NCI-H2196 treated with DMSO at 0.1 percent for 48 hours (cell line): ENCODE data around the gene AGMO.
A peak's percentile ranks its signal among the peaks of the same experiment; 100 is the strongest.
"Not testable (repeated sequence)": the region's sequence is repeated elsewhere in the genome, so short reads cannot be mapped to it uniquely, and the experiment has no call there.

Source experiments
- DNase-seq: peaks from one replicate; lab custom pipeline; 2025; ENCODE audit not compliant: unreplicated experiment; lab: John Stamatoyannopoulos, UW

The AGMO gene

DNA sequence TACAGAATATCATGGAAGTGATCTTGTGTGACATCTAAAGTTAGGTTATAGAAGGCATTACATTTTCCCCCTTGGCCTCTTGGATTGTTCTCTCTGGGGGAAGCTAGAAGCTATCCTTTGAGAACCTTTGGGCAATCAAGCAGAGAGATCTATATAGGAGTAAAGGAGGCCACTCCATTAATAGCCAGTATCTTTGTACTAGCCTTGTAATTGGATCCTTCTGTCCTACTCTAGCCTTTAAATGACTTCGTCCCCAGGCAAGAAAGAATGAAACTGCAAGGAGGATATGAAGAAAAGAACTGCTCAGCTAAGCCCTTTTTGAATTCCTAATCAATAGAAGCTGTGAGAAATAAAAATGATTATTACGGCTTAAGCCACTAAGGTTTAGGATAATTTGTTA lies 230.9 kb downstream of the AGMO start:
- DNase-seq = no peak

DNA sequence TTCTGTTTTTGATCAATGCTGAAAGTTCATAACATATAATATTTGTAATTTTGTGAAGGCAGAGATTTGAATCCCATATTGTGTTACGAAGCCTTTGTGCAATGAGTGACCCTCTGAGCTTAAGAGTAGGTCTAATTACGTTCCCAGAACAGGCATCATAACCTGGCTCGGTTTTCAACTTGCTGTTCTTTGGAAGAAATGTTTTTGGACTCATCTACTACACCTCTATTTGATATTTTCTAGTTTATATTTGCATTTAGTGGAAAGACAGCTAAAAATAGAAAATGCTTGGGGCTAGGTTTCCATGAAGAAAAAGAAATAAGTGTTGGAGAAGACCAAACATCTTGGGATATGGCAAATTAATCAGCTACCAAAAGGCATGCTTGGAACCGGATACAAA lies 234.8 kb downstream of the AGMO start:
- no peak for DNase-seq

DNA sequence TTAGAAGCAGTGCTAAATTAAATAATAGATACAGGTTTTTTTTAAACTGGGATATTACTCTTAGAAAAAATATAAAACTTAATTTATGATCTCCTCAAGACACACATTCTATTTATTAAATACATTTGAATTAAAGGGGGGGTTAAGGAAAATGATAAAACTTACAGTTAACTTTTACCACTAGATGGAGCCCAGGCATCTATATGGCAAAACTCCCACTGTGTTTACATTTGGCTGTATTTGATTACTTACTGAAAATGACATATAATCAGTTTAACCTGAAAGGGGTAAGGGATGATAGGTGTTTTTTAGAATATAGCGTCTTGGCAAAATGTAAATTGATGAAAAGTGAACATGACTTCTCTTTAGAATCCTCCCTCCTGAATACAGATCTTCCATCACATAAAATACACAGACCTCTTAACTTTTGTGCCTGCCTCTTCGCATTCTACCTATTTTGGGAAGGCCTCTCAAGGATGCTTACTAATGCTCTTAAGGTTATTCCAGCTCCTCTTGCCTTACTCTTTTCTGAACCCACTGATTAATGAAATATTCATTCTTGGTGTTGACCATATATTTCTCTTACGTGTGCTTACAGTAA lies 235.7 kb downstream of the AGMO start:
- peak; percentile 31 for DNase-seq

DNA sequence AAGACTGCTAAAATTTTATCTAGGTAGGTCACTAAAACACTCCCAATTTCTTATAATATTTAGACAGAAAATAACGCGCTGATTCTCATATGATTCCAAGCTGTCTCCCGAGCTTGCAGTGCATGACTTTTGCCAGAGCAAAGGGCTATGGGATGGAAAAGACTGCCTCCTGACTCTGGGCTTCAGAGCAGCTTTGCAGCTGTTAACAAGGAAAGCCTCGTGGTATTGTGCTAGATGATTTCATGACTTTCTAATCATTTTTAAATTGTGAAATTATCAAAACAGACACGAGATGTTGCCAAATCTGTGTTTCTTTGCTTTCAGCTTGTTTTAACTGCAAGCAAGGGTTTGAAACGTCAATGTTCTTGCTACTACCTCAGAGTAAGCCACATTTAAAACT lies 238.3 kb downstream of the AGMO start:
- DNase-seq = no peak

DNA sequence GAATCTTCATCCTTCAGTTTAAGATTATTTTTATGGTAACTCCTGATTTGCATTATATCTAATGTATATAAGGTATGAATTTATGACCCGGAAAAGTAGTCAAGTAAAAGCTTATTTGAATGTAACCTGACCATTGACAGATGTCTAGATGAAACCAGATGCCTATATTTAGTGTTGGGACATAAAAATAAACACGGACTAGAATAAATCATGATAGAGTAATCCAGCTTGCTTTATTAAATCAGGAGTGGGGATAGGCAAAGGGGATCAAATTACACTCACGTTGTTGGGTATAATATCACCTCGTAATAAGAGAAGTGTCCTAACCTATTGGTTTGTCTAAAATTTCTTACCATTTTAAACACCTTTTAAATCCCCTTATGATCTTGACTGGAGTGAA lies 244.6 kb downstream of the AGMO start:
- no peak for DNase-seq

DNA sequence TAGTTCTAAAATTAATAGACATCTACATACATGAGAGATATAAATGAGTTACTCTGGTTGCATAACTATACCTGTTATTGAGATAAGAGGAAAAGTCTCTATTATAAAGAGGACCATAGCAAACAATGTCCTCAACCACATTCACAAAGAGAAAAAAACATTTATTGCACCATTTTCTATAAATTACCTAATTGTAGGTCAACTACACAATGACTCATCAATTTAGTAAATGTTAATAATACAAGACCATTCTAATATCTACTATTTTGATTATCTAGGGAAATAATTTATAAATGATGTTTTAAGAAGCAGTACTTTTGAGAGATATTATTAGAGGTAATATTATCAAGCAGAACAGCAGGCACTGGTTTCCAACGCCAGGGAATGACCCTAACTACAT lies 246.1 kb downstream of the AGMO start:
- no peak for DNase-seq

DNA sequence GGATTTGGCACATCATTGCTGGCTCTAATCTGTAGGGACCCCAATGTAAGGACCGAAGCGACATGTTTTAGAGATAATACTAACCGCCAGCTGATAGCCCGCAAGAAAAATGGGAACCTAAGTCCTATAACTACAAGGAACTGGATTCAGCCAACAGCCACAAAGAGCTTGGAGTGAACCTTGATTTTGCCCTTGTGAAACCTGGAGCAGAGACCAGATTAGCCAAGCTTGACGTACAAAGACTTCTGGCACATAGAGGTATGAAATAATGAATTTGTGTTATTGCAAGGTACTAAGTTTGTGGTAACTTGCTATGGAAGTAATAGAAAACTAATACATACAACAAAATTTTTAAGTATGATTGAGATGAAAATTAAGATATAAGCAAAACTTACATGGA lies 246.9 kb downstream of the AGMO start:
- no peak for DNase-seq

DNA sequence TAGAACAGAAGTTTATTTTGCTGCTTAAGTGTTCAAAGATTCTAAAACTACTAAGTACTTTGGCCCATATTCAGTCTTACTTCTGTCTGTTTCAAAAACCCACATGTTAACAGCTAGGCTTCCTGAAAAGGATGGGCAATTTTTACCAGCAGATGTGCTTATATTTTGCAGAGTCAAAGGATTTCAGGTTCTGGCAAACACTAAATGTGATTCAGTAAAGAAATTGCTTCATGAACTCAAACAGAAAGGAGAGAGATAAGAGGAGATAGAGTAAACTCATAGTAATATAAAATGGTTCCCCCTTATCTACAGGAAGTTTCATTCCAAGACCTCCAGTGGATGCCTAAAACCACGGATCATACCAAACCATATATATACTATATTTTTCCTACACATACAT lies 248.5 kb downstream of the AGMO start:
- DNase-seq = no peak

DNA sequence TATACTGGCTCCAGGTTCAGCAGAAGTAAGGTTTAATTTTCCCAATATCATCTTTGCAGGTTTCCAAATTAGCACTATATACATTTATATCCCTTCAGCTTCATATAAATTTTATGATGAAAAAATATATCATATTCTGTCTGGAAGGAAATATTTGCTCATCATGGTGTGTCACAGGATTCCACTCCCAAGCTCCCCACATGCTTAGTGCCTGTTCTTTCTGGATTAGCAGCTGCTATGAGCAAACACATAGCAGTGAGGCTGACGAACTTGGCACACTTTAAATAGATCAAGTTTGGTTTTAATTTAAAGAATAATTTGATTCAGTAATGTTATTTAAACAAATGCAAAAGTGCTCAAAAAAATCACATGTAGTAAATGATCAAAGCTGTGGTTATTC lies 251.9 kb downstream of the AGMO start:
- DNase-seq = no peak

DNA sequence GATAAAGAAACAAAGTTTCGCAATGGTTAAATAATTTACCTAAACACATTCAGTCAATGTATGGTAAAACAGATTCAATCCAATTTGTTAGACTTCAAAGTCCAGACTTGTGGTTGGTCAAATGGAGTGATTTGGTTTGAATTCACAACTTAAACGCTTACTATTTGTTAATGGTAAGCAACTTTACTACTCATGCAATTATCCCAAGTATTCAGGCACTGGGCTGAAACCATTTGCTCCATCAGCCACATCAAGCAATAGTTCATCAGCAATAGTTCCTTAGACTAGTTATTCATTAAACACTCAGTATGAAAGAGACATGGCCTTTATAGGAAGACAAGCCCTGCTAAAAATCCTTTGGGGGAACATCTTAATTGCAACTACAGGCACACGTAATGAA lies 253.0 kb downstream of the AGMO start:
- DNase-seq = no peak

DNA sequence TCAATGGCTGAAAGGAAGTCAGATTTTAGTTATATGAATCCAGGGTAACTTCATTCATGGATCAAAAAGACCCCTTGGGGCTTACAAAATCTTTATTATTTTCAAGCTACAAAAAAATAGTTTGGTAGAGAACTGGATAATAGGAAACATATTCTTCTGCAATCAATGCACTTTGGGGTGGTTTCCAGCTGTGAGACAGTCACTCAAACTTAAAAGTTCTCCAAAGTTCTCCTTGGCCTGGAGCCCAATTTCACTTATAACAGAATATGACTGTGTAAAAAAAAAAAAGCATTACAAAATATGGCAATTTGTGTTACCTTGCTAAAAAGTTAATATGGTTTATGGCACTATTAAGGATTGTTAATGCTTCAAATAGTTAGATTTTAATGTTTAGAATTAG lies 255.5 kb downstream of the AGMO start:
- DNase-seq = no peak

DNA sequence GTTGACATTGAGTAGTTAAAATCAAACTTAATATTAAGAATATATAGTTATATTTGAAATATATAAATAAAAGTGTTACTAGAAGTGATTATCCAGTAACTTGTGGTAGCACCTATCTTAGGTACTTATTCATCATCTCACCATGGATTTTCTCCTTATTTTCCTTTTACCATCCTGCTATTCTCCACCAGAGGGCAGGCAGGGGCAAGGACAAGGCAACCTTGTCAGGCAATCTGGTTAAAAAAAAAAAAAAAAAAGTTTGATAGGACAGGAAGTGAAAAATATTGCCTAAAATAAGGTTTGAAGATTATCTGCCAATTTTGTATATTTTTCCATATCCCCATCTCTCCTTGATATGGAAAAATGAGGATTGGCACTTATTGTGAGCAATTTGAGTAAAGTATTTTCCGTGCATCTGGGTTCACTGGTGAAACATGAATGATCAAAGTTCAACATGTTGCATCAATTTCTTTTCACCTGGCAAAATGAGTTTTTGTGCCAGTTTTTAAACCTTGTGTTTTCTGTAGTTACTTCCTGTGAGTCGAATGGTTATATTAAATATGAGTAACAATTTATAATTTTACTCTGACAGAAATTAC lies 256.7 kb downstream of the AGMO start:
- DNase-seq = no peak

DNA sequence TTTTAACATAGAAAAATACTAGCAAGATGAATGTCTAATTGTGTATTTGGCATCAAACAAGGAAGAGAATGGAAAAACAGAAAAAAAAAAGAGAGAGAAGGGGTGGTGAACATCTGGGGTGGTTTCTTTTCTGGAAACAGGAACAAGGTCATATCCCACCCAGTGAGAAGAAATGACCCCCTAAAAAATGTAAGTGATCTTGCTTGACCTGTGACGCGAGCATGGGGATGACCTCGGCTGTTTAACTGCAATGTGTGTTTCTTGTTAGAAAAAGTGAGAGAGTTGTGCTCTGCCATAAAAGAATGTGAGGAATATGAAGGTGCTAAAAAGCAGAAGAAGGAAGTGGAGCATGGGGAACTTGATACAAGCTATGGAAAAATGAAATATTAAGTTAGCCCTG lies 258.5 kb downstream of the AGMO start:
- DNase-seq = no peak

DNA sequence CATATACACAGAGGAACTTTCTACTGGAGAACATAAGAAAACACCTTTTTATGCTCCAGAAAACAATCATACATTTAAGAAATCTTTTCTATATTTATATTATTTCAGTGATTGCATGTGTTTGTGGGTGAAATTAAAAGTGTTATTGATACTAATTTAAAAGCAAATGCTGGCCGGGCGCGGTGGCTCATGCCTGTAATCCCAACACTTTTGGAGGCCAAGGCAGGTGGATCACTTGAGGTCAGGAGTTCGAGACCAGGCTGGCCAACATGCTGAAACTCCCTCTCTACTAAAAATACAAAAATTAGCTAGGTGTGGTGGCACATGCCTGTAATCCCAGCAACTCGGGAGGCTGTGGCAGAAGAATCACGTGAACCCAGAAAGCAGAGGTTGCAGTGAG lies 260.8 kb downstream of the AGMO start:
- not testable (repeated sequence) for DNase-seq

DNA sequence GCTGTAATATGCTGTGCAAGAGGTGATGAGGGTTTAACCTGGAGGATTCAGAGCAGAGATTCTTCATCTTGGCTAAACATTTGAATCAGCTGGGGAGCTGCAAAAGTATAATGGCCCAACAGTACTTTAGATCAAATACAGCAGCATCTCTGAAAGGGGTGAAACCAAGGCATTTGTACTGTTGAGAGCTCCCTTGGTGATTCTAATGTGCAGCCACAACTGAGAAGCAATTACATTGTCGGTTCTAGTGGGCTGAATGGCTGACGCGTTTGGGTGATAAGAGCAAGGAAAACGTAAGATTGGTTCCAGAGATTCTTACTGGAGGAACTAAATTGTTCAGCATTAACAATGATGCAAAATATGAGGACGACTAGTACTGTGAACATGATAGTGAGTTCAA lies 269.7 kb downstream of the AGMO start:
- DNase-seq = no peak

DNA sequence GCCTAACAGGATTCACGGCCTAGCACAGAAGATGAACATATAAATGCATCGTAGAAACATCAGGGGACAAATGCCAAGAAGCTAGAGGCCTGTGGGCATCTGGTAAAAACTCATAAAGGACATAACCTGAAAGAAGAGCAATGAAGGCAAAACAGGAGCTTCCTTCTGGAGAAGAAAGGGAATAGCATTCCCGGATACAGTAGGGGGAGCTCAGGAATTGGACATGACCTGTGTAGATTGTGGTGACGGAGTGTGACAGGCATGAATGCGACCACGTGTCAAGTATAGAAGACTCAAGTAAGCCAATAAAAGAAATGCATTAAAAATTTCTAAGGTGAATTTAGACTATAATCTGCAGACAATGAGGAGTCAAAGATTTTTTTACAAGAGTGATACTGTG lies 270.1 kb downstream of the AGMO start:
- no peak for DNase-seq

DNA sequence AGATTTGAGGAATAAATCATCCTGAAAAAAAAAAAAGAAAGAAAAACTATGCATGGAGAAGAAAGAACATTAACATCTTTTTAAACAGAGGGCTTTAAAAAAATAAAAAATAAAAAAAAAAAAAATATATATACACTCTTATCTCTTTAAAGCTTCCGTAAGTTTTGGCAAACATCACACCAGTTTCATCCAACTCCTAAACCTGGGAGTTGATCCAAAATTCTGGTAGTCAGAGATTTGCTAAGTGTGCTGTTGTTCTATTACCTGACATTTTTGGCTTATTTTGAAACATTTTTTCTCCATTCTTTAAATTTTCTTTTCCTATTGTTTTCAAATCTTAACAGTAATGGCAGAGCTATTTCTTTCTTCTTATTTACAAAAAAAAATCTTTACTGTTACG lies 273.1 kb downstream of the AGMO start:
- DNase-seq = no peak

DNA sequence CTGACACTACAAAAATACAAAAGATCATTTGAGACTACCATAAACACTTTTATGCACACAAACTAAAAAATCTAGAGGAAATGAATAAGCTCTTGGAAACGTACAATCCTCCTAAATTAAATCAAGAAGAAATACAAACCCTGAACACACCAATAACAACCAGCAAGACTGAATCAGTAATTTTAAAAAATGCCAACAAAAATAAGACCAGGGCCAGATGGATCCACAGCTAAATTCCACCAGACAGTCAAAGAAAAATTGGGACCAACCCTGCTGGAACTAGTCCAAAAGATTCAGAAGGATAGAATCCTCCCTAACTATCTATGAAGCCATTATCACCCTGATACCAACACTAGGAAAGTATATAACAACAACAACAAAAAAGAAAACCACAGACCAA lies 277.4 kb downstream of the AGMO start:
- DNase-seq = no peak

DNA sequence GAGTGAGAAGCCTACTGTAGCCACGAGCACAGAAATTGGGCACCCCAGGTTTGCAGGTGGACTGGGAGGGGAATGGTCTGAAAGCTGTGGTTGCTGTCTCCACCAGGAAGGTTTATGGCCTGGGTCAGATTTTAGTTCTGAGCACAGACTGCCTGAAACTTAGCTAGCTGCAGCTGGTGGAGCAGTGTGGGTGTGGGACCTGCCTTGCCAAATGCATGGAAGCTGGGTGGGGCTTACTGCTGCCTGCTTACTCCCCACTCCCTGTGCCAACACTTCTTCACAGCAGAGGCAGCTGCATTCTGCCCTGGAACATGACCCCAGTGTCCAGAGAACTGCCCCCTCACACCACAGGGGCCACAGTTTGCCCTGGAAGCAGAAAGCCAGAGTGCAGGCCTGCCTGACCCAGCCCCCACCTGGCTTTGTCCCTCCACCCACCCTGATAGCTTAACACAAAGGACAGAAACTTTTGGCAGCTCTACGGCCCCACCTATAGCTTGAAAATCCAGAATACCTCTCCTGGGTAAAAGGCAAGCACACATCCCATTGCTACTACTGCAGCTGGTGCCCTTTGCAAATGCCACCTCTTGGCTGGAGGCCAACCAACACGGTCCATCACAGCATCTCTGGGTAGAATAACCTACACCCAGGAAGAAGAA lies 281.6 kb downstream of the AGMO start:
- no peak for DNase-seq

DNA sequence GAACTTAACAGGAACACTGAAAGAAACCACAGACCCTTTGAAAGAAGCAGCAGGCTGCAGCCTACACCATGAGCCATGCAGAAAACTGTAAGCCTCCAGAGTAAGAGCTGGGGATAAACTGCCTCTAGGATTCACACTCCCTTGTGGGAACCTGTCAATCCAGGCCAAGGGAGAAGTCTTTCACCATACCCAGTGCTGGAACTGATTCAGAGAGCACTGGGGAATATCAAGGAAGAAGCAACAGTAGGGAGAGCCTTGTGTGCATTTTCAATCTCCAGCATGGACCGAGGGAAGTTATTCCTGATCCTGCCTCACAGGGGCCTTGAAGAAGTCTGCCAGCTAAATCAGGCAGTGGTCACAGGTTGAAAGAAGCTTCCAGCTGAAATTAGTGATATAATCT lies 282.2 kb downstream of the AGMO start:
- DNase-seq = no peak

DNA sequence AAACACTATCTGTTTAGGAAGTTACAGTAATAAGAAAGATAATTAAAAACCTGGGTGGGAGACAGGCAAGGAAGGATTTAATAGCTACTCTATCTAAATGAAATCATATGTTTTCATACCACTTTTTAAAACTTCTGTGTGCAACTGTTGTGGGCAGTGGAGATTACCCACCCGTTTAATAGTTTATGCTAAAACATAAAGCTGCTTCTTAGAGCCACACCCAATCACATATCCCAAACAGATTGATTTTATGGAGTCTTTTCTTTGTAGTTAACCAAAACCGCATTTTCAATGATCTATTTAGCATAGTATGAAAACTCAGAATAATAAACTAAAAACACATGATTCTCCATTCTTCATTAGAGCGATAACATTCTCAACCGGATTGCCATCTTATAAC lies 304.1 kb downstream of the AGMO start:
- no peak for DNase-seq

DNA sequence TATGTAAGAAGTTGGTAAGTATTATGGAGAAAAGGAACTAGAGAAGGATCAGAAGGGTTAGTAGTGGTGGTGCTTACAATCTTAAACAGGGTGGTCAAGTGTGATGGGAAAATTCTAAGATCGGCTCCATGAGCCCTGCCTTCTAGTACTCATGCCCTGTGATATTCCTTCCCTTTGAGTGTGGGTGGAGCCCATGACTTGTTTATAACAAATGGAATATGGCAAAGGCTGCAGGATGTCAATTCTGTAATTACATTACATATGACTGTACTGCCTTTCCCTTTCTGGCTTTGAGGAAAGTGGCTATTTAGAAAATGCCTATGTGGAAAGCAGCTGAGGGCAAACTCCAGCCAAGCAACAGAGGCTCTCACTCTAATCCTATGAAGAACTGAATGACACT lies 309.6 kb downstream of the AGMO start:
- no peak for DNase-seq

DNA sequence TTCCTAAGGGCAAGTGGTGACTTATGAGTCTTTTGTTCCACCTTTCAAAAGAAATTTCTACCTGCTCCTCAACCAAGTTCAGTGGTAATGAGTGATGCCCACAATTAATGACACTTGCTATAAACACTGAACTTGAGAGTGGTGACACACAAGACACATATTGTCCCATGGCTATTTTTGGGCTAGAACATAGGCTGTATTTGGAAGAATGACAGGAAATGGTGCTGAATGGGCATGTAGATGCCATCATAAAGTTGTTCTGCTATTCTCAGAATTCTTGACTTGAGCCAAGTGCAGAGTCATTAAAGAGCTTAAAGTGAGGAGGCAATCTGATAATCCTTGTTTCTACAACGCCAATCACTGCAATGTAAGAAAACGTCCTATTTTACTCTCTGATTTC lies 313.3 kb downstream of the AGMO start:
- DNase-seq = no peak
